GM12892 (cell line): Measurements from ENCODE around the gene MYO3A.

Source experiments
- POLR2A ChIP-seq: IDR thresholded peaks from 2 replicates; pipeline ENCODE4 v1.6.1; 2011; ENCODE audit warnings: low read depth, low read length, control low read depth
- TAF1 ChIP-seq: IDR thresholded peaks from 2 replicates; pipeline ENCODE4 v1.6.1; 2011; ENCODE audit warnings: low read depth, mild to moderate bottlenecking, control low read depth, low read length, borderline replicate concordance

DNA sequence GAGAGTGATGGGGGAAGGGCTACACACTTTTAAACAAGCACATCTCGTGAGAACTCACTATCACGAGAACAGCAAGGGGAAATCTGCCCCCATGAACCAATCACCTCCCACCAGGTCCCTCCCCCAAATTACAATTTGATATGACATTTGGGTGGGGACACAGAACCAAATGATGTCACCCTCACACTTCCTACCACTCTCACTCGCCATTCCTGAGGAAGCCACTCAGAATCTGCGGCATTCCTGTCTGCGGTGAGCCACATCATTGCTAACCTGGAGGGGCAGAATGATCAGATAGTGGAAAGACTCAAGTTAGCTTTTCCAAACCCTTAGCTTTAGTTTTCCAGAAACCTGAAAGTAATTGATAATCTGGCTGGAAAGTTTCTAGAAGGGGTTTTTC, 66.9 kb downstream of the MYO3A start:
- no peak for TF ChIP-seq TAF1
- TF ChIP-seq POLR2A: no peak
